ENCODE measurements around the gene ERICH6B. TPM values are rescaled to one million over a fixed set of nuclear protein-coding genes. Genes with fewer than 3 reads are reported as not detected.
A peak's percentile ranks its signal among the peaks of the same experiment; 100 is the strongest.

ERICH6B gene
- total and polyA plus RNA-seq, 2 experiments from 2014 or later = not detected

DNA sequence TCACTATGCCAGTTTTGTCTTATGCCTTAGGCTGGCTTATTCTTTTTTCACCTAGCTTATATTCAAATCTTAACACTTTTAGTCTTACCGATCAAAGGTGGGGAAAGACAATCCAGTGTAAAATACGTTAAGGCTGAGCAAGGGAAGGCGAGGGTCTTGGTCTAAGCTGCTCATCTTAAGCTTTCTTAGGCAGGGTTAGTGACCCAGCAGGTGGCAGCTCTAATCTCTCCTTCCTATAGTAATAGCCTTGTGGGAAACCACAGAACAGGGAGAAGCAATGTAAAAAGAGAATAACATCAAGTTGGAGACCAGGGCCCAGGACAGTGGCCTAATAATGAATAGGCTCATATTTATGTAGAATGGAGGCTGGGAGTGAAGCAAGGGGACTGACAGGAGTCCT is 104.9 kb downstream of the ERICH6B start:
- H3K9ac ChIP-seq = no peak overlapping the region
- no peak for DNase-seq
- H3K27me3 ChIP-seq (replicated peaks; ENCODE audit: insufficient read depth) = no peaks in the 10 kb centered on the region
- H3K9me2 ChIP-seq (ENCODE audit: insufficient read depth) = no peaks in the 10 kb centered on the region
- H3K9me3 ChIP-seq (ENCODE audit: low read depth) = no peaks in the 10 kb centered on the region
- no peak overlapping the region for H3K27ac ChIP-seq
- H3K36me3 ChIP-seq (ENCODE audit: low read depth) = peaks cover 49% of the 10 kb centered on the region
- H2AFZ ChIP-seq = no peak overlapping the region
- in situ Hi-C loops (cut with MboI) = no loop called here
- H3K79me2 ChIP-seq (ENCODE audit: insufficient read depth) = peaks cover 20% of the 10 kb centered on the region
- H3F3A ChIP-seq (ENCODE audit: insufficient read depth) = peaks cover 36% of the 10 kb centered on the region
- WGBS, 2 experiments (ENCODE audit: low coverage in 1 of 2, low lambda C conversion rate in 2 of 2, missing lambda C conversion rate in 2 of 2) = 96 to 99% methylated on average over 3 of the region's 3 CpGs
- no peak overlapping the region for H3K4me2 ChIP-seq (ENCODE audit: unreplicated experiment)
- H3K4me1 ChIP-seq (ENCODE audit: insufficient read depth) = peaks cover 4% of the 10 kb centered on the region; the same call in 1 of the 2 replicates
- H3K4me3 ChIP-seq = no peak overlapping the region
- no peaks in the 10 kb centered on the region; the same call in 1 of the 2 replicates for H4K20me1 ChIP-seq (ENCODE audit: insufficient read depth)
- TF ChIP-seq EZH2 (IDR thresholded peaks at IDR 0.05; ENCODE audit: insufficient read depth, poor library complexity, severe bottlenecking) (no peak), EZH2phosphoT487 (IDR thresholded peaks at IDR 0.05; ENCODE audit: insufficient read depth, low read depth) (no peak)

DNA sequence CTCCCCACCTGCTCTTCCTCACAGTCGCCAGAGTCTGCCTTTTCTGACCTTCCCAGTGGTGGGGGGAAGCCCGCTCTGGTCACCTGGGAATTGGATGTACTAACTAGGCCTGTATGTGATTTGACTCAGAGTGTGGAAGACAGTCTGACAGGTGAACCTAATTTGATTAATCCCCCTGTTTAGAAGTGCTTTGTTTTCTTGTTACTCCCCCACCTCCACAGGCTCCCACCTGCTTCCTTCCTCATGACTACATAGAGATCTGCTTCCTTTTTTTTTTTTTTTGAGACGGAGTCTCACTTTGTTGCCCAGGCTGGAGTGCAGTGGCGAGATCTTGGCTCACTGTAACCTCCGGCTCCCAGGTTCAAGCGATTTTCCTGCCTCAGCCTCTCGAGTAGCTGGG is 106.8 kb downstream of the ERICH6B start:
- in situ Hi-C loops (cut with MboI) = no loop called here
- Histone ChIP-seq H3K4me1 (ENCODE audit: insufficient read depth) (peaks cover 4% of the 10 kb centered on the region; the same call in 1 of the 2 replicates), H3K36me3 (ENCODE audit: low read depth) (peaks cover 51% of the 10 kb centered on the region), H3K27me3 (replicated peaks; ENCODE audit: insufficient read depth) (no peaks in the 10 kb centered on the region), H3K27ac (no peak overlapping the region), H3F3A (ENCODE audit: insufficient read depth) (peaks cover 36% of the 10 kb centered on the region), H3K4me3 (no peak overlapping the region), H3K9me3 (ENCODE audit: low read depth) (no peaks in the 10 kb centered on the region), H3K4me2 (ENCODE audit: unreplicated experiment) (no peak overlapping the region), H4K20me1 (ENCODE audit: insufficient read depth) (no peaks in the 10 kb centered on the region; the same call in 1 of the 2 replicates), H2AFZ (no peak overlapping the region), H3K79me2 (ENCODE audit: insufficient read depth) (peaks cover 34% of the 10 kb centered on the region), H3K9ac (no peak overlapping the region), H3K9me2 (ENCODE audit: insufficient read depth) (no peaks in the 10 kb centered on the region)
- TF ChIP-seq EZH2phosphoT487 (IDR thresholded peaks at IDR 0.05; ENCODE audit: insufficient read depth, low read depth) (no peak), EZH2 (IDR thresholded peaks at IDR 0.05; ENCODE audit: insufficient read depth, poor library complexity, severe bottlenecking) (no peak)
- DNase-seq = no peak
- WGBS, 2 experiments (ENCODE audit: low coverage in 1 of 2, low lambda C conversion rate in 2 of 2, missing lambda C conversion rate in 2 of 2) = 84 to 88% methylated on average over 7 of the region's 7 CpGs

DNA sequence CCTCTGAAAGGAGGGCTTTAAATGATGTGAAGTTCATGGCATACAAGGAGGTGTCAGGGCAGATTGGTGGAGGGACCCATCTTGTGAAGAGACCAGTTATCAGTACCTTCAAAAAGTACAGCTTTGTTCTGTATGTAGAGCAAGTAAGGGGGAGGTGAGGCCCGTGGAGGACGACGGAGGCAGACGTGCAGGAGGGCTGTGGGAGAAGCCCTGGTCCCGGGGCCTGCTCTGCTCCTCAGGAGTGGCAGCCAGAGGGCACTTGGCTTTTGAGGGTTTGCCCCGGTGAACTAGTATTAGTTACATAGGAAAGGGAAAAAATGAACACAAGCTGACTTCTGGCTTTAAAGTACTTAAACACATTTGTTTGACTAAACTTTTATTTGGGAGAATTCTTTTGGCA is 108.7 kb downstream of the ERICH6B start:
- Histone ChIP-seq H3K4me1 (ENCODE audit: insufficient read depth) (peaks cover 2% of the 10 kb centered on the region; the same call in 1 of the 2 replicates), H3K79me2 (ENCODE audit: insufficient read depth) (peaks cover 54% of the 10 kb centered on the region), H4K20me1 (ENCODE audit: insufficient read depth) (no peaks in the 10 kb centered on the region; the same call in 1 of the 2 replicates), H3K36me3 (ENCODE audit: low read depth) (peaks cover 50% of the 10 kb centered on the region), H3K9me2 (ENCODE audit: insufficient read depth) (no peaks in the 10 kb centered on the region), H3K4me3 (no peak overlapping the region), H3K9me3 (ENCODE audit: low read depth) (no peaks in the 10 kb centered on the region), H2AFZ (no peak overlapping the region), H3K27me3 (replicated peaks; ENCODE audit: insufficient read depth) (no peaks in the 10 kb centered on the region), H3F3A (ENCODE audit: insufficient read depth) (peaks cover 34% of the 10 kb centered on the region), H3K27ac (no peak overlapping the region), H3K4me2 (ENCODE audit: unreplicated experiment) (no peak overlapping the region), H3K9ac (no peak overlapping the region)
- 87 to 90% methylated on average over 6 of the region's 6 CpGs for whole genome bisulfite sequencing, 2 experiments (ENCODE audit: low coverage in 1 of 2, low lambda C conversion rate in 2 of 2, missing lambda C conversion rate in 2 of 2)
- in situ Hi-C loops (cut with MboI) = no loop called here
- no peak for TF ChIP-seq EZH2phosphoT487 (IDR thresholded peaks at IDR 0.05; ENCODE audit: insufficient read depth, low read depth)
- no peak for TF ChIP-seq EZH2 (IDR thresholded peaks at IDR 0.05; ENCODE audit: insufficient read depth, poor library complexity, severe bottlenecking)
- no peak for DNase-seq

DNA sequence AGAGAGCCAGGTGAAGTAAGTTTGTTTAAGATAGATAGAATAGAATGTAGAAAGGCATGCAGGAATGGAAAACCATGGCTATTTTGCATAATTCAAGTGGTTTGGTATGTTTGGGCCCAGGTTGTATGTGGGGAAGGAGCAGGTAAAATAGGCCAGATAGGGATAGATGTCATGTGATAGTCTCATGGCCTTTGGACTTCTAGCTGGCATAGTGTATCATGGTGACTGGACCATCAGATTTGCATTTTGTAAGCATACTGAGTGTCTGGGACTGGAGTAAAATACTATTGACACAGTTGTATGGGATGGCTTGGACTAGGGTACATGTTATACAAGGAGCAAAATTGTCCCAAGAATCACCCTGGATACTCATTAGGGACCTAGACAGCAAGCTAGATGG is 111.9 kb downstream of the ERICH6B start:
- Histone ChIP-seq H3K36me3 (ENCODE audit: low read depth) (peaks cover 41% of the 10 kb centered on the region; the same call in 1 of the 2 replicates), H4K20me1 (ENCODE audit: insufficient read depth) (no peaks in the 10 kb centered on the region), H2AFZ (no peak overlapping the region), H3K79me2 (ENCODE audit: insufficient read depth) (peaks cover 59% of the 10 kb centered on the region), H3K9me2 (ENCODE audit: insufficient read depth) (no peaks in the 10 kb centered on the region), H3K4me2 (ENCODE audit: unreplicated experiment) (no peak overlapping the region), H3K4me3 (no peak overlapping the region), H3F3A (ENCODE audit: insufficient read depth) (peaks cover 40% of the 10 kb centered on the region), H3K27ac (no peak overlapping the region), H3K9me3 (ENCODE audit: low read depth) (no peaks in the 10 kb centered on the region), H3K27me3 (replicated peaks; ENCODE audit: insufficient read depth) (no peaks in the 10 kb centered on the region), H3K9ac (no peak overlapping the region), H3K4me1 (ENCODE audit: insufficient read depth) (peaks cover 21% of the 10 kb centered on the region)
- no peak for TF ChIP-seq EZH2 (IDR thresholded peaks at IDR 0.05; ENCODE audit: insufficient read depth, poor library complexity, severe bottlenecking)
- in situ Hi-C loops (cut with MboI) = no loop called here
- no peak for DNase-seq

GRCh38 chr13:45501175-45501526 is 114.4 kb downstream of the ERICH6B start:
- peaks cover 56% of the 10 kb centered on the region for H3K36me3 ChIP-seq (ENCODE audit: low read depth)

More at GRCh38 chr13:45501175-45501526, 114.4 kb downstream of the ERICH6B start:
- no peaks in the 10 kb centered on the region for H4K20me1 ChIP-seq (ENCODE audit: insufficient read depth)
- WGBS, 2 experiments (ENCODE audit: low coverage in 1 of 2, low lambda C conversion rate in 2 of 2, missing lambda C conversion rate in 2 of 2) = 86 to 88% methylated on average over 1 of the region's 1 CpG
- no peak overlapping the region for H2AFZ ChIP-seq
- no peak for TF ChIP-seq EZH2phosphoT487 (IDR thresholded peaks at IDR 0.05; ENCODE audit: insufficient read depth, low read depth)
- no peak for TF ChIP-seq EZH2 (IDR thresholded peaks at IDR 0.05; ENCODE audit: insufficient read depth, poor library complexity, severe bottlenecking)
- H3K4me1 ChIP-seq (ENCODE audit: insufficient read depth) = peaks cover 21% of the 10 kb centered on the region
- H3K4me3 ChIP-seq = peak overlapping the region; percentile 44; the same call in 1 of the 2 replicates
- H3K27ac ChIP-seq = peak overlapping the region; percentile 82
- in situ Hi-C loops (cut with MboI) = no loop called here
- peaks cover 43% of the 10 kb centered on the region for H3K79me2 ChIP-seq (ENCODE audit: insufficient read depth)
- H3K27me3 ChIP-seq (replicated peaks; ENCODE audit: insufficient read depth) = no peaks in the 10 kb centered on the region
- no peaks in the 10 kb centered on the region for H3K9me2 ChIP-seq (ENCODE audit: insufficient read depth)
- H3K9me3 ChIP-seq (ENCODE audit: low read depth) = no peaks in the 10 kb centered on the region
- peaks cover 49% of the 10 kb centered on the region for H3F3A ChIP-seq (ENCODE audit: insufficient read depth)
- no peak for DNase-seq
- H3K9ac ChIP-seq = 0 out of 2 replicates have a peak overlapping the region, but pooled peaks have one; percentile 52
- H3K4me2 ChIP-seq (ENCODE audit: unreplicated experiment) = peak overlapping the region; percentile 84
